ENCODE measurements around the gene DLG5.

The DLG5 gene

DNA sequence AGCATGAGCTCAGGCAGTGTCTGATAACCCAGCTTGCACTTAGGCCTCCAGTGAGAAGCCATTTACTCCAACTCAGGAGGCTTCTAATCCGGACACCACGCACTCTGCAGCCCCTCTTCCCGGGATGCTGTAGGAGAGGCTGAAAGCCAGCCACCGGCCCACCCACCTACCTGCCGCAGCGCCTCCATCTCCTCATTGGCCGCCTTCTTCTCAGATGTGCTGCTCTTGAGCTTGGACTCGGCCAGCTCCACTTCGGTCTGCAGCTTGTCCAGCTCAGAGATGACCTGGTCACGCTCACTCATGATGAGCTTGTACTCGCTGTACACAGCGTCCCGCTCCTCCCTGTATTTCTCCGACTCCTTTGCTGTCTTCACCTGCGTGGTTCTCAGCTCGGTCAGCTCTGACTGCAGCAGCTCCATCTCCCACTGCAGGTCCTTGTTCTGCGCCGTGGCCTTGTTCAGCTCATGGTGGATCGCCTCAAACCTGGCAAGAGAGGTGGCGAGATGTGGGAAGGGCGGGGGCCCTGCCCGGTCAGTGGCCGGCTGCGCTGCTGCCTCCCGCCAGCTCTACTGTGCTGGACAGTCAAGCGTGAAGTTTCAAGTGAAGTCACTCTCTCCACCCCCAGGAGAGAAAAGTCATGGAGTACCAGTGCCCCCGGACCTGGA lies 84.7 kb downstream of the DLG5 start:
- DNase-seq (ENCODE audit: low spot score): no peak

DNA sequence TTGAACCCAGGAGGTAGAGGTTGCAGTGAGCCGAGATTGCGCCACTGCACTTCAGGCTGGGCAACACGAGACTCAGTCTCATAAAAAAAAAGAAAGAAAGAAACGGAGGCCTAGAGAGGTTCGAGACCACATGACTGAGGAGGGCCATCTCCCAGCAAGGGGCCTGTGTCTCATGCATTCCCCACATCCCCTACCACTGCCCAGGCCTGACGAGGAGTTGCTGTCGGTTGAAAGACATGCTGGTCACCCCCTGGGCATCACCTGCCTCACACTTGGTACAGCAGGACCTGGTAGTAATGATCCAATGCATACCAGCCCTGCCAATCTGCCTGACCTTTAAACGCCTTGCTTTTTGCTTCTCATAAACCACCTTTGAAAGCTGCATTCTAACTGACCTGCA lies 85.9 kb downstream of the DLG5 start:
- no peak for DNase-seq (ENCODE audit: low spot score)

DNA sequence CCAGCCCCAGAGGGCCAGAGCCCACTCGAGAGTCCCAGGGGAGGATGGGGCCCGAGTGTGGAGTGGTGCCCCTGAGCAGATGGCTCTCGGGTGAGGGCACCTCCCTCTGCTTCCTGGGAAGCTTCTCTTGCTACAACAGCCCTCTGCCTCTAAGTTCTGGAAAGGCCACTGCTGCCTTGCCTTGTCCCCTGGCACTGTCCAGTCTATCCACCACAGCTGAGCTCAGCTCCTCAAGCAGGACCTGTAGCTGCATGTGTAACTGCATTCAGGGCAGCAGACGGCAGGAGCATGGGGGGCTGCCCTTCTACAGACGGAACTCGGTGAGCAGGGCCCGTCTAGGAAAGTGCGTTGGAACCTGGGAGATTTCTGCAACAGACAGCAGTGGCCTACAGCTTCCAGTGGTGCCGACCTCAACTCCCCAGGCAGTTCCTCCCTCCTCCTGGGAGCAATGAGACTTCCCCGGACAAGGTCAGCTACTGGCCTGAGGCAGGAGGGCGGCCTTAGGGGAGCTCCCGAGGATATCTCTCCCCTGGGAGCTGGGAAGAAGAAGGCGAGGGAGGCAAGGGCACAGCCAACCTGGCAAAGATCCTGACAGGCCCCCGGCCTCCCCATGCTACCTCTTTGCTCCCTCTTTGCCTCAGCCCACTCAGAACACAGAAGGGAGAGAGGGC lies 88.5 kb downstream of the DLG5 start:
- no peak for DNase-seq (ENCODE audit: low spot score)

GRCh38 chr10:77837248-77837924 lies 89.2 kb downstream of the DLG5 start:
- no peak for DNase-seq (ENCODE audit: low spot score)

GRCh38 chr10:77836299-77836820 lies 90.2 kb downstream of the DLG5 start:
- no peak for DNase-seq (ENCODE audit: low spot score)

GRCh38 chr10:77835669-77836086 lies 90.9 kb downstream of the DLG5 start:
- DNase-seq (ENCODE audit: low spot score): no peak

- no peak for DNase-seq (ENCODE audit: low spot score)
Observed at GRCh38 chr10:77834943-77835668, 91.4 kb downstream of the DLG5 start.

DNA sequence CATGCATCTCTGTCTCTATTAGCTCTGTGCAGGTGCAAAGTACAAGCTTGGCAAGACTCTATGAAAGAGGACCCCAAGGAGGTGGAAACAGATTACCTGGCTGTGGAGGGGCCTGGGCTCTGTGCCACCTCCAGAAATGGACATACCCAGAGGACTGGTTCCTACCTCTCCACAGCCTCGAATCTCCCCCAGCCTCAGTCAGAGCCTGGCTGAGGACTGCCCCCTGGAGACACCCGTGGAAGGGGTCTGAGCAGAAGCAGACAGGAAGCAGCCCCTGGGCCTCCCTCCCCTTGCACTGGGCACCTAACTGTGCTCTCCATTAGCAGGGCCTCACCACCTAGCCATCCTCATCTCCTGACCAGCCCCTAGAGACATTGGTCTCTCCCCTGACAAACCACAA lies 92.0 kb downstream of the DLG5 start:
- no peak for DNase-seq (ENCODE audit: low spot score)

DNA sequence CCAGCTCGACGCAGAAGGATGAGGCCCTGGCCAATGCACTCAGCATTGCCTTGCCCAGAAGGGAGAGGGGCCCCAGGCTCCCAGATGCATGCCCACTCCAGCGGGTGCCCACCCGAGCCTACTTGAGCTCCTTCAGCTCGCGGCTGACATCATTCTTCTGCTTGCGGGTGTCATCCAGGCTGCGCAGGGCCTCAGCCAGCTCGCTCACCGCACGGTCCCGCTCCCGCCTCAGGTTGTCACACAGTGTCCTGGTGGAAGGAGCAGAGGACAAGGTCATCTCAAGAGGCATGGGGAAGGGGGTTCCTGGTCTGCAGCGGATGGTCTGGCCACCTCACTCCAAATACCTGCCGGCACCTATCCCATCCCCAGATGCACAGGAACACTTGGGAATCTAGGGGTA lies 92.8 kb downstream of the DLG5 start:
- no peak for DNase-seq (ENCODE audit: low spot score)

DNA sequence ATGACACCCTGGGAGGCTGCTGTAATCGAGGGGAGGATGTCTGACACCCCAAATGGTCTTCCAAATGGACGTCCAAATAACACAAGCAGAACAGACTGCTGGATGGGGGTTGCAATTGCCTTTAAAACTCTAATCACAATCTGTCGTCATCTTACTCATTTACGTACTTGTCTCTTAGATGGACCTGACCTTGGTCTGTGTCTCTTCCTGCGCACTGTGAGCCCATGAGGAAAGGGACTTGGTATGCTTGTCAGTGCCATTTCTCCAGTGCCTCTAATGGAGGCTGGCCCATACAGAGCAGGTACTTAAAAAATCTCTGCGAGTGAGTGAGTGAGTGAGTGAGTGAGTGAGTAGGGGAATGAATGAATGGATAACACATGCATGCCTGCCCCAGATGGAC lies 93.3 kb downstream of the DLG5 start:
- DNase-seq (ENCODE audit: low spot score): no peak

DNA sequence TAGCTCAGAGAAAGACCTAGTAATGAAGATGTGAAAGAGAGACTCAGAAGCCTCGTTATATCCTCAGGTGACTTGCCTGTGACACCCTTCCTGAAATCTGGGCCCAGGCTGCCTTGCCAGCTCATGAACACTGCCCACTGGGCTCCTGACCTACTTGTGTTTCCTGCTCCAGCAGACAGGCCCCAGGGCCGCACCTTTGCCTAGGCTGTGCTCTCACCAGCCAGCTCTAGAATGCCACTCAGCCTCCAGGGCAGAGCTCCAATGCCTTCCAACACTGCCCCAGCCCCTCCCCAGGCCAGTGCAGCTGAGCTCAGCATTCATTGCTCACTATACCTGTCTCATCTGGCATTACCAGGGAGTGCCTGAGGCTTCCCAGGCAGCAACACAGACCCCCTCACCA lies 94.3 kb downstream of the DLG5 start:
- DNase-seq (ENCODE audit: low spot score): no peak

DNA sequence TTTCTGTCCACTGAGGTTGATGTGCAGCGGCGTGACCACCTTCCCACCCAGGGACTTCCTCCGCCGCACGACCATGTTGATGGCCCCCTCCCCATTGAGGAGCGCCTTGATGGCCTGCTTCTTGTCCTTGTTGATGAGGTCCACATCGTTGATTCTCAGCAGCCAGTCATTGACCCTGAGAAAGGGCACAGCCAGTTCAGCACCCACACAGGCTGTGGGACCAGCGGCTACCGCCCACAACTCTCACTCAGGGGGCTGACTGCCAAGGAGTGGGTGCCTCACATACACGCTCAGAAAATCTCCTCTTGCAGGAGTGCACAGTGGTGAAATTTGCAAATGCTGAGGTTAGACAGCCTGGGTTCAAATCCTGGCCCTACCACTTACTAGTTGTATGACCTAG lies 97.2 kb downstream of the DLG5 start:
- DNase-seq (ENCODE audit: low spot score): no peak

- no peak for DNase-seq (ENCODE audit: low spot score)
Observed at GRCh38 chr10:77828377-77828776, 98.2 kb downstream of the DLG5 start.

DNA sequence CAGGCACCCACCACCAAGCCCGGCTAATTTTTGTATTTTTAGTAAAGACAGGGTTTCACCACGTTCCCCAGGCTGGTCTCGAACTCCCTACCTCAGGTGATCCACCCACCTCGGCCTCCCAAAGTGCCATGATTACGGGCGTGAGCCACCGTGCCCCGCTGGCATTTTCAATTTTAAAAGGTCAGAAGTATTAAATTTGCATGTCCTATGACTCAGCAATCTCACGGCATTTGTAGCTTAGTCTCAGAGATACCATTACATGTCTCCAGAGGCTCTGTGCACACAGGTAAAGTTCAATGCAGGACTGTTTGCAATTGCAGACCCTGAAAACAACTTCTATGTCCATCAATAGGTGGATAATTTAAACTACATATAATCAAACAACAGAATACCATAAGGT lies 99.2 kb downstream of the DLG5 start:
- DNase-seq (ENCODE audit: low spot score): no peak

DNA sequence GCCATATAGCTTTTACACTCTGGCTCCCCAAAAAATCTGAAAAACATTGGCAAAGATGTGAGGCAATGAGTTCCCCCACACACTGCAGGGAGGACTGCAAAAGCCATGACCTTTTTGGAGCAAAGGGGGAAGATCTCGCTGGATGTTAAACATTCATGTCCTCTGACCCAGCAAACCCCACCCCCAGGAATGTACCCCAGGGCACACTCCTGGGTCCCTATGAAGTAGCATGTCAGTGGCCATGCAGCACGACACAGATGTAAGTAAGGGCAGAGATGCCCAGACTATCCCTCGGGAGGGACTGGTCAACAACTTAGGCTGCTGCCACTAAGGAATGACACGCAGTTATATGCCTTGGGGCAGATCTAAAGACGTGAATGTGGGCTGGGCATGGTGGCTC lies 100.6 kb downstream of the DLG5 start:
- no peak for DNase-seq (ENCODE audit: low spot score)

GRCh38 chr10:77824908-77825307 lies 101.6 kb downstream of the DLG5 start:
- DNase-seq (ENCODE audit: low spot score): no peak

DNA sequence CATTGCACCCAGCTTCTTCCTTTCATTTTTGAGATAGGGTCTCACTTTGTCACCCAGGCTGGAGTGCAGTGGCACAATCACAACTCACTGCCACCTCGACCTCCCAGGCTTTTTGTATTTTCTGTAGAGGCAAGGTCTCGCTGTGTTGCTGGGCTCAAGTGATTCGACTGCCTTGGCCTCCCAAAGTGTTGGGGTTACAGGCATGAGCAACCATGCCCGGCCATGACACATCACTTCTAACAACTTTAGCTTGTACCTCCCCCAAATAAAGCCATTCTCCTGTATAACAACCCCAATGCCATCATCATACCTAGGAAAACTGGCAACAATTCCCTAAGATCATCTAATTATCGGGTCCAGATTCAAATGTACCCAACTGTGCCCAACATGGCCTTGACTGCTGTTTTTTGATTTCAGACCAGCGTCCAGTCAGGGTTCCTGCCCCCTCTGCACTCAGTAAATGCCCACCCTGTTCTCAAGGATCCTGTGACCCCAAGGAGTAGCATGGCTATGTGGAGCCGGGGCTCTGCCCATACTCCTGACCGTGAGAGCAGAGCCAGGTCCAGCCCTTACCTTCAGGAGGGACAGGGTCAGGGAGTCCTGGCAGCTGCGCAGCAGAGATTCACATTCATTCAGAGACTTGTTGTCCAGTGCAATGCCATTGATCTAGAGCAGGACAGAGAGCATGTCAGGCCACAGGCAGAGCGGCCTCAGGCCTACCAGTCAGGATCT lies 102.6 kb downstream of the DLG5 start:
- DNase-seq (ENCODE audit: low spot score): no peak

GRCh38 chr10:77821551-77821950 lies 105.0 kb downstream of the DLG5 start:
- DNase-seq (ENCODE audit: low spot score): no peak

- no peak for DNase-seq (ENCODE audit: low spot score)
Observed at GRCh38 chr10:77821036-77821435, 105.5 kb downstream of the DLG5 start.

DNA sequence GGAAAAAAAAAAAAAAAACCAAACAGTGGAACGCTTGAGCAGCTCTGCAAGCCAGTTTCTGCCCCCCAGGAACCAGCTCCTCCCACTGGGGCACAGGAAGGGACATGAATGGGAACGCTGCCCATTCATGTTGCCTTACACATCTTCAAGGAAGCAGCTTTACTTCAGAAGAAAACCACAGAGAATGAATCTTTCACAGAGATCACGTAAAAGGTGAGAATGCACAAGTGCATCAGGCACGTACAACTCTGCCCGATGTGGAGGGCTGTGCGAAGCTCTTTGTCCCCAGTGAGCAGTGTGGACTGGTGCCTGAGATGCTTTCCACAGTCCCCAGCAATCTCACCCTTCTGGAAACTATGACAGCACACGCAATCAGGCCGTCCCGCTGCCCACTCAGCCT lies 106.2 kb downstream of the DLG5 start:
- DNase-seq (ENCODE audit: low spot score): no peak

- no peak for DNase-seq (ENCODE audit: low spot score)
Observed at GRCh38 chr10:77819210-77820112, 107.1 kb downstream of the DLG5 start.
